ENCODE results near the gene CLCA4. TPM values are rescaled to one million over a fixed set of nuclear protein-coding genes. Genes with fewer than 3 reads are reported as not detected.
A peak's percentile ranks its signal among the peaks of the same experiment; 100 is the strongest.
"Not testable (repeated sequence)": the region's sequence is repeated elsewhere in the genome, so short reads cannot be mapped to it uniquely, and the experiment has no call there.

CLCA4 gene, protein sequence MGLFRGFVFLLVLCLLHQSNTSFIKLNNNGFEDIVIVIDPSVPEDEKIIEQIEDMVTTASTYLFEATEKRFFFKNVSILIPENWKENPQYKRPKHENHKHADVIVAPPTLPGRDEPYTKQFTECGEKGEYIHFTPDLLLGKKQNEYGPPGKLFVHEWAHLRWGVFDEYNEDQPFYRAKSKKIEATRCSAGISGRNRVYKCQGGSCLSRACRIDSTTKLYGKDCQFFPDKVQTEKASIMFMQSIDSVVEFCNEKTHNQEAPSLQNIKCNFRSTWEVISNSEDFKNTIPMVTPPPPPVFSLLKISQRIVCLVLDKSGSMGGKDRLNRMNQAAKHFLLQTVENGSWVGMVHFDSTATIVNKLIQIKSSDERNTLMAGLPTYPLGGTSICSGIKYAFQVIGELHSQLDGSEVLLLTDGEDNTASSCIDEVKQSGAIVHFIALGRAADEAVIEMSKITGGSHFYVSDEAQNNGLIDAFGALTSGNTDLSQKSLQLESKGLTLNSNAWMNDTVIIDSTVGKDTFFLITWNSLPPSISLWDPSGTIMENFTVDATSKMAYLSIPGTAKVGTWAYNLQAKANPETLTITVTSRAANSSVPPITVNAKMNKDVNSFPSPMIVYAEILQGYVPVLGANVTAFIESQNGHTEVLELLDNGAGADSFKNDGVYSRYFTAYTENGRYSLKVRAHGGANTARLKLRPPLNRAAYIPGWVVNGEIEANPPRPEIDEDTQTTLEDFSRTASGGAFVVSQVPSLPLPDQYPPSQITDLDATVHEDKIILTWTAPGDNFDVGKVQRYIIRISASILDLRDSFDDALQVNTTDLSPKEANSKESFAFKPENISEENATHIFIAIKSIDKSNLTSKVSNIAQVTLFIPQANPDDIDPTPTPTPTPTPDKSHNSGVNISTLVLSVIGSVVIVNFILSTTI
- total RNA-seq = not detected

- ATAC-seq (no peak), DNase-seq (ENCODE audit: low spot score) (no peak)
Observed at GRCh38 chr1:86546787-86547221, at the start of gene CLCA4. Gene CLCA4 (plus strand): TSS chr1:86547078. CDS start chr1:86547120, 42 bp downstream.

GRCh38 chr1:86498281-86498680 lies 48.6 kb upstream of the CLCA4 start:
- ATAC-seq (no peak), DNase-seq (ENCODE audit: low spot score) (no peak)

DNA sequence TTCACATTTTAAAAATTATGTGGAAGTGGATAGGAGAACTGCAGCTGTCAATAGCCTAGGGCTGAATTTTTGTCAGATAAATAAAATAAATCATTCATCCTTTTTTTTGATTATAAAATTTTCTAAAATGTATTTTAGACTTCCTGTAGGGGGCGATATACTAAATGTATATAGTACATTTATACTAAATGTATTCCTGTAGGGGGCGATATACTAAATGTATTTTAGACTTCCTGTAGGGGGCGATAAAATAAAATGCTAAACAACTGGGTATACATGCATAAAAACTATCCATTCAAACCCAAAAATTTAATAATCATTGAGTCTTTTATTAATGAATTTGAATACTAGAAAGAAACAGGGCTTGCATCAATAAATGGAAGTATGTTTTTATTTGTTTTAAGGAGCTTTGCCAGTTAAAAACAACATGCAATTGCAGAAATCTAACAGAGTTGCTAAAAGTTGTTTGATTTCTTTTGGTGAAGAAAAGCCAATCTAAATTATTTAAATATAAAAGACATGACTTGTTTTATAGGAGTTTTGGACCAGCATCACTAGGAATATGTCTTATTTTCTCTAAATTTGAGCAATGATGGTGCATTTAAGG lies 46.8 kb upstream of the CLCA4 start:
- no peak for DNase-seq (ENCODE audit: low spot score)
- peak; percentile 82 for ATAC-seq

- ATAC-seq (no peak), DNase-seq (ENCODE audit: low spot score) (no peak)
Observed at GRCh38 chr1:86500714-86501113, 46.2 kb upstream of the CLCA4 start.

GRCh38 chr1:86502125-86502646 lies 44.7 kb upstream of the CLCA4 start:
- peak; percentile 82 for ATAC-seq
- DNase-seq (ENCODE audit: low spot score) = not testable (repeated sequence)

- DNase-seq (ENCODE audit: low spot score) = no peak
Observed at GRCh38 chr1:86502721-86503405, 44.0 kb upstream of the CLCA4 start.

GRCh38 chr1:86503406-86504136 lies 43.3 kb upstream of the CLCA4 start:
- ATAC-seq = peak; percentile 27
- DNase-seq (ENCODE audit: low spot score) = no peak

More at GRCh38 chr1:86502721-86503405, 44.0 kb upstream of the CLCA4 start:
- peak; percentile 62 for ATAC-seq

- DNase-seq (ENCODE audit: low spot score) (no peak), ATAC-seq (no peak)
Observed at GRCh38 chr1:86504137-86504479, 42.8 kb upstream of the CLCA4 start.

- DNase-seq (ENCODE audit: low spot score) (no peak), ATAC-seq (no peak)
Observed at GRCh38 chr1:86504895-86505563, 41.8 kb upstream of the CLCA4 start.

- no peak for DNase-seq (ENCODE audit: low spot score)
- ATAC-seq = no peak
Observed at GRCh38 chr1:86505564-86505902, 41.3 kb upstream of the CLCA4 start.

DNA sequence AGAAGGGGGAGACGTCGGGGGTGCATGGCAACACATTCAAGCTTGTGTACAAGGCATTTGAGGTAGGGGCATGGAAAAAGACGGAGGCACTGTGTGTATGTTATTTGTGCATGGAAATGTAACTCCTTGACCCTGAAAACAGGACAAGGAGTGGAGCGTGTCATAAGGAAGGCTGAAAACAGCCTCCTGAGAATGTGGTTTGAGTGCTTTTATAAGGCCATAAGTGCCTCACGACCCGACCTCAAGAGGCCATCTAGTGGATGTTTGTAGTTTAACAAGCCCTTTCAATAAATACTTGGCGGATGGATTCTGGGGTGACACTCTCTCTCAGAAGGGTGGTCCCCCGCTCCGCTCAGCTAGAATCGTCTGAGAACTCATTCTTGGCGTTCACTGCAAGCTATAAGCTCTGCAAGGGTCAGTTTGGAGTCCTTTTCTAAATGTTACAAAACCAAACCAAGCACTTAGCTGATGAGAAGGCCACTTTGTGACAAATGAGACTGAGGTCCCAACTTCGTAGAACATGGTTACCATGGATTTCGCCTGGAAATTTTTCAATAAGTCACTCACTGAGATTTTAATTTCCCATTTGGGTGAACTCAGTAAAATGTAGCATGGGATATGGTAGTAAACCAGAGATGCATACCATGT lies 38.8 kb upstream of the CLCA4 start:
- no peak for DNase-seq (ENCODE audit: low spot score)
- peak; percentile 47 for ATAC-seq

DNA sequence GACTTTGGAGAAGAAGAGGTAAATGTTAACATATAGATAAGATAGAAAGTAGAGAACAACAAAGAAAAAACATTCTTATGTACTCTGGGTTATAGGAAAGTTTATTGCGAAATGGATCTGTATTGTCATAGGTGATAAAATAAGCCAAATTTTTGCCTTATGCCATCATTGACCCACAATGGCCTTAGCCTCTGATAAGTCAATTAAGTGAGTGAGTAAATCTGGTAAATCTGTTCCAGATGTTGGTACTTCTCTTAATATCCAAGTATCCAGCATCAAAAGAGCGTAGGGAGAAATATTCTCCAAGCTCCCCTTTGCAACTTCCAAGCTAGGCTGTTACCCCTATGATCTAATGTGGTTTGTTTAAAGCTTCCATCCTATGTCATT lies 38.3 kb upstream of the CLCA4 start:
- DNase-seq (ENCODE audit: low spot score) (no peak), ATAC-seq (no peak)

GRCh38 chr1:86515597-86515996 lies 31.3 kb upstream of the CLCA4 start:
- ATAC-seq (peak; percentile 55), DNase-seq (ENCODE audit: low spot score) (no peak)

GRCh38 chr1:86516335-86516734 lies 30.5 kb upstream of the CLCA4 start:
- no peak for ATAC-seq
- no peak for DNase-seq (ENCODE audit: low spot score)

DNA sequence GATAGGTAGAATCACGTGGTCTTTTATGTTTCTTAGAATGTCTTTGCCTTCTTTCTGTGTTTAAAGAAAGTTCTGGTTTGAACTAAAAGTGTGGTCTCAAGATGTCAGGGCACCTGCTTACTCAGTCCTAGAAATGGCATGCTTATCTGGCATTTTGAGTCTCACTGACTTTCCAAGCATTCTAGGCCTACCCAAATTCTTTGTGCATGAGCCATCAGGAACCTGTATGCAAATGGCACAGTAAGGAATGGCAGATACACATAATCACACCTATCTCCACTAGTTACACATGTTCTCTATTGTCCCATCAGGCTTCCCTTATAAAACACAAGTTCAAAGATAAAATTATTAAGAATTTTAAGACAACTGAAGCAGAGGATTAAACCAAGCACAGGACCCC lies 29.5 kb upstream of the CLCA4 start:
- no peak for DNase-seq (ENCODE audit: low spot score)
- no peak for ATAC-seq

- no peak for DNase-seq (ENCODE audit: low spot score)
- ATAC-seq = no peak
Observed at GRCh38 chr1:86520789-86521521, 25.9 kb upstream of the CLCA4 start.

GRCh38 chr1:86521522-86521891 lies 25.4 kb upstream of the CLCA4 start:
- DNase-seq (ENCODE audit: low spot score) (no peak), ATAC-seq (no peak)

GRCh38 chr1:86522240-86522639 lies 24.6 kb upstream of the CLCA4 start:
- ATAC-seq = no peak

More at GRCh38 chr1:86522240-86522639, 24.6 kb upstream of the CLCA4 start:
- DNase-seq (ENCODE audit: low spot score) = no peak

All from left lobe of liver (tissue), 2 donors.